ENCODE results near the gene RAD51B.
A peak's percentile ranks its signal among the peaks of the same experiment; 100 is the strongest.

The RAD51B gene

GRCh38 chr14:68260121-68260520, 440.5 kb downstream of the RAD51B start:
- DNase-seq, result no peak

GRCh38 chr14:68261092-68261842, 441.7 kb downstream of the RAD51B start:
- DNase-seq, result no peak

- no peak for DNase-seq
Observed at GRCh38 chr14:68262567-68262966, 443.0 kb downstream of the RAD51B start.

- DNase-seq, result no peak
Observed at GRCh38 chr14:68263563-68264259, 444.1 kb downstream of the RAD51B start.

GRCh38 chr14:68264260-68264569, 444.6 kb downstream of the RAD51B start:
- DNase-seq, result no peak

GRCh38 chr14:68266998-68267397, 447.4 kb downstream of the RAD51B start:
- no peak for DNase-seq

- no peak for DNase-seq
Observed at GRCh38 chr14:68268197-68268596, 448.6 kb downstream of the RAD51B start.

- no peak for DNase-seq
Observed at GRCh38 chr14:68268719-68269118, 449.1 kb downstream of the RAD51B start.

- DNase-seq, result no peak
Observed at GRCh38 chr14:68269136-68269927, 449.8 kb downstream of the RAD51B start.

GRCh38 chr14:68270342-68270741, 450.8 kb downstream of the RAD51B start:
- DNase-seq, result no peak

- DNase-seq, result no peak
Observed at GRCh38 chr14:68271913-68272391, 452.4 kb downstream of the RAD51B start.

- no peak for DNase-seq
Observed at GRCh38 chr14:68273413-68273812, 453.8 kb downstream of the RAD51B start.

GRCh38 chr14:68274725-68275124, 455.1 kb downstream of the RAD51B start:
- DNase-seq, result no peak

- DNase-seq, result no peak
Observed at GRCh38 chr14:68278576-68279436, 459.2 kb downstream of the RAD51B start.

- DNase-seq, result no peak
Observed at GRCh38 chr14:68279437-68279720, 459.8 kb downstream of the RAD51B start.

- no peak for DNase-seq
Observed at GRCh38 chr14:68279777-68280233, 460.2 kb downstream of the RAD51B start.

GRCh38 chr14:68281497-68281896, 461.9 kb downstream of the RAD51B start:
- DNase-seq, result no peak

- DNase-seq, result peak; percentile 36
Observed at GRCh38 chr14:68282479-68283377, 463.1 kb downstream of the RAD51B start.

GRCh38 chr14:68283378-68284123, 464.0 kb downstream of the RAD51B start:
- DNase-seq, result peak; percentile 62

- no peak for DNase-seq
Observed at GRCh38 chr14:68284333-68284732, 464.8 kb downstream of the RAD51B start.

GRCh38 chr14:68284834-68285233, 465.3 kb downstream of the RAD51B start:
- no peak for DNase-seq
